NOMO-1 (cell line): ENCODE results near the gene MRO.

Source experiments
- DNase-seq, 2 experiments: peaks; one replicate each; lab custom pipeline; 2025; ENCODE audit not compliant: unreplicated experiment in 2 of 2; lab: John Stamatoyannopoulos, UW

MRO gene

GRCh38 chr18:50748243-50749229 is 71.3 kb downstream of the MRO start:
- no peak for DNase-seq

GRCh38 chr18:50747849-50748242 is 72.0 kb downstream of the MRO start:
- no peak for DNase-seq

- DNase-seq, result no peak
Measured at GRCh38 chr18:50745945-50746344, 73.9 kb downstream of the MRO start.
